NB4 (cell line): ENCODE data around the gene RBM33.

Experiments
- DNase-seq: peaks from one replicate; pipeline ENCODE4 v3.0.0; 2010; ENCODE audit warnings: low read depth
- H3K4me3 ChIP-seq: one replicate; pipeline ENCODE4 v1.5.1; 2011; ENCODE audit warnings: mild to moderate bottlenecking, low read depth, low read length, moderate library complexity
- CTCF ChIP-seq: IDR thresholded peaks from one replicate; pipeline ENCODE4 v1.5.1; 2012; ENCODE audit warnings: low read depth, low read length
- MAX ChIP-seq: IDR thresholded peaks from 2 replicates; pipeline ENCODE4 v1.6.1; 2011; ENCODE audit warnings: low read depth, low read length
- MYC ChIP-seq: IDR thresholded peaks from 2 replicates; pipeline ENCODE4 v1.6.1; 2011; ENCODE audit warnings: low read depth, low read length
- POLR2A ChIP-seq: IDR thresholded peaks from 2 replicates; pipeline ENCODE4 v1.6.1; 2011; ENCODE audit warnings: mild to moderate bottlenecking; ENCODE audit not compliant: insufficient read length; ENCODE audit errors: extremely low read depth

The RBM33 gene

GRCh38 chr7:155733582-155734444 is 89.4 kb downstream of the RBM33 start:
- H3K4me3 ChIP-seq: no peak overlapping the region
- DNase-seq: peak; percentile 27
- no peak for TF ChIP-seq POLR2A

GRCh38 chr7:155734445-155734809 is 90.0 kb downstream of the RBM33 start:
- DNase-seq: no peak
- TF ChIP-seq CTCF: no peak
- no peak for TF ChIP-seq MYC
- no peak overlapping the region for H3K4me3 ChIP-seq

- no peak overlapping the region for H3K4me3 ChIP-seq
- peak; percentile 45 for DNase-seq
- TF ChIP-seq CTCF (no peak), POLR2A (no peak), MAX (no peak), MYC (no peak)
Measured at GRCh38 chr7:155735442-155736115, 91.1 kb downstream of the RBM33 start.

- 0 out of 2 replicates have a peak, but pooled peaks have one; percentile 23 for TF ChIP-seq MAX
- TF ChIP-seq MYC: no peak
- H3K4me3 ChIP-seq: no peak overlapping the region
- no peak for DNase-seq
Measured at GRCh38 chr7:155737590-155737989, 93.1 kb downstream of the RBM33 start.

GRCh38 chr7:155738104-155738503 is 93.6 kb downstream of the RBM33 start:
- no peak overlapping the region for H3K4me3 ChIP-seq
- no peak for DNase-seq
- TF ChIP-seq MAX (no peak), MYC (no peak), CTCF (no peak), POLR2A (no peak)

GRCh38 chr7:155738652-155739537 is 94.4 kb downstream of the RBM33 start:
- H3K4me3 ChIP-seq: no peak overlapping the region
- DNase-seq: peak; percentile 76
- TF ChIP-seq MAX (no peak), MYC (no peak), CTCF (no peak), POLR2A (no peak)
